Measurements from ENCODE around the gene WWC1.

Gene WWC1

DNA sequence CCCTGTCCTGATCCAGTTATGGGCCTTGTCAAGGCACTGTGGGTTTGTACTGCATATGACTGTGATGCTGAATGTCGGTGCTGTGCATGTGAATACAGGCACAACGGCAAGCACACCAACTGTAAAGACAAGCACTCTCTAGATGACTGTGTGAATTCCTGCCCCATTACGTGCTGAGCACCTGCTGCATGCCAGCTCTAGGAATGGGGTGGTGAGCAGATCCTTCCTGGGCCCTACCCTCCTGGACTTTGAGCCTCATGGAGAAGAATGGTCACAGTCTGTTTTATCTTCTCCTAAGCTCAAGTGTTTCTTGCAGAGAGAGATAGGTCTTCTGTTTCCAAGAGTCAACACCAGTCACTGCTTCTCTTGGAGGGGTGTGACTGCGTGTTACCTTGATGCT, 138.9 kb downstream of the WWC1 start:
- H4K8ac ChIP-seq (ENCODE audit: low read length) = no peak overlapping the region
- H3K18ac ChIP-seq (ENCODE audit: low read depth in 1 of 2, low read length in 2 of 2) = no peak overlapping the region
- H2BK12ac ChIP-seq (ENCODE audit: low read length in 2 of 2) = no peak overlapping the region
- H3K14ac ChIP-seq (ENCODE audit: low read length in 2 of 2) = no peak overlapping the region
- no peak overlapping the region for H3K27ac ChIP-seq (ENCODE audit: low read length, poor library complexity, severe bottlenecking)
- H2AK5ac ChIP-seq (ENCODE audit: low read length, severe bottlenecking) = no peak overlapping the region
- H3K4me2 ChIP-seq (ENCODE audit: low read length, poor library complexity, severe bottlenecking) = no peak overlapping the region
- no peaks in the 10 kb centered on the region for H3K9me3 ChIP-seq (ENCODE audit: control insufficient read depth, low read length)
- no peak overlapping the region for H2AFZ ChIP-seq (ENCODE audit: low read depth, low read length)
- no peak overlapping the region for H2BK120ac ChIP-seq (ENCODE audit: low read depth, low read length)
- H3K9ac ChIP-seq (ENCODE audit: low read length) = no peak overlapping the region
- no peak overlapping the region for H2BK5ac ChIP-seq (ENCODE audit: low read depth, low read length, poor library complexity, severe bottlenecking)
- DNase-seq = no peak
- H3K27me3 ChIP-seq (ENCODE audit: control insufficient read depth in 1 of 2, insufficient read depth in 1 of 2, low read length in 2 of 2) = no peaks in the 10 kb centered on the region
- 91% methylated on average over 4 of the region's 4 CpGs for WGBS
- H3K4me3 ChIP-seq (ENCODE audit: insufficient read depth in 1 of 2, low read depth in 1 of 2, low read length in 2 of 2) = no peak overlapping the region
- no peak overlapping the region for H3K23ac ChIP-seq (ENCODE audit: low read length in 2 of 2)
- H3K4ac ChIP-seq (ENCODE audit: low read depth in 1 of 2, low read length in 2 of 2) = no peak overlapping the region
- no peak overlapping the region for H2BK15ac ChIP-seq (ENCODE audit: low read depth, poor library complexity, severe bottlenecking)
- no peaks in the 10 kb centered on the region for H3K79me1 ChIP-seq (replicated peaks; ENCODE audit: low read length, poor library complexity, severe bottlenecking)
- no peaks in the 10 kb centered on the region for H3K4me1 ChIP-seq (ENCODE audit: control insufficient read depth, insufficient read depth, low read depth, low read length)
- H3K36me3 ChIP-seq (ENCODE audit: control insufficient read depth in 1 of 2, insufficient read depth in 2 of 2, low read depth in 1 of 2, low read length in 2 of 2) = peaks cover 14 to 46% of the 10 kb centered on the region in 2 experiments
- no peak overlapping the region for H4K91ac ChIP-seq (ENCODE audit: low read length)

DNA sequence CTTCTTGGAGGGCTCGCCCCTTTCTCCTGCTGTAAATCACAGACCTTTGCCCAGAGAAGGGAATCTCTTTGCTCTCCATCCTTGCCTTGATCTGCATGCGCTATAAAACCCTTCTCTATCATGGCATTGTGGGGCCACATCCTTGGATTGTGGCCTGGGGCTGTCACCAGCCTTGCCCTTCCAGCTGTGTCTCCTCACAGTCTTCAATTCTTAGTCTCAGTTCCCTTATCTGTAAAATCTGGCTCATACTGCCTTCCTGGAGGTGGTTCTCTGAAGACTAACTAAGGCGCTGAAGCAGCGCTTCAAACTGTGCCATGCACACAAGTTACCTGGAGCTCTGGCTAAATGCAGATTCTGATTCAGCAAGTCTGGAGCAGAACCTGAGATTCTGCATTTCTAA, 141.5 kb downstream of the WWC1 start:
- Histone ChIP-seq H3K9me3 (ENCODE audit: control insufficient read depth, low read length) (no peaks in the 10 kb centered on the region), H2BK120ac (ENCODE audit: low read depth, low read length) (no peak overlapping the region), H3K27me3 (ENCODE audit: control insufficient read depth in 1 of 2, insufficient read depth in 1 of 2, low read length in 2 of 2) (no peaks in the 10 kb centered on the region), H3K4me2 (ENCODE audit: low read length, poor library complexity, severe bottlenecking) (no peak overlapping the region), H2BK12ac (ENCODE audit: low read length in 2 of 2) (no peak overlapping the region), H2AK5ac (ENCODE audit: low read length, severe bottlenecking) (no peak overlapping the region), H3K27ac (ENCODE audit: low read length, poor library complexity, severe bottlenecking) (no peak overlapping the region), H3K14ac (ENCODE audit: low read length in 2 of 2) (no peak overlapping the region), H4K8ac (ENCODE audit: low read length) (no peak overlapping the region), H3K4me3 (ENCODE audit: insufficient read depth in 1 of 2, low read depth in 1 of 2, low read length in 2 of 2) (no peak overlapping the region), H3K23ac (ENCODE audit: low read length in 2 of 2) (no peak overlapping the region), H2BK5ac (ENCODE audit: low read depth, low read length, poor library complexity, severe bottlenecking) (no peak overlapping the region), H2BK15ac (ENCODE audit: low read depth, poor library complexity, severe bottlenecking) (no peak overlapping the region), H3K18ac (ENCODE audit: low read depth in 1 of 2, low read length in 2 of 2) (no peak overlapping the region), H3K4me1 (ENCODE audit: control insufficient read depth, insufficient read depth, low read depth, low read length) (no peaks in the 10 kb centered on the region), H3K79me1 (replicated peaks; ENCODE audit: low read length, poor library complexity, severe bottlenecking) (no peaks in the 10 kb centered on the region), H3K9ac (ENCODE audit: low read length) (no peak overlapping the region), H3K4ac (ENCODE audit: low read depth in 1 of 2, low read length in 2 of 2) (no peak overlapping the region), H4K91ac (ENCODE audit: low read length) (no peak overlapping the region), H3K36me3 (ENCODE audit: control insufficient read depth in 1 of 2, insufficient read depth in 2 of 2, low read depth in 1 of 2, low read length in 2 of 2) (peaks cover 14 to 43% of the 10 kb centered on the region in 2 experiments), H2AFZ (ENCODE audit: low read depth, low read length) (no peak overlapping the region)
- DNase-seq = no peak
- WGBS = 93% methylated on average over 4 of the region's 4 CpGs

DNA sequence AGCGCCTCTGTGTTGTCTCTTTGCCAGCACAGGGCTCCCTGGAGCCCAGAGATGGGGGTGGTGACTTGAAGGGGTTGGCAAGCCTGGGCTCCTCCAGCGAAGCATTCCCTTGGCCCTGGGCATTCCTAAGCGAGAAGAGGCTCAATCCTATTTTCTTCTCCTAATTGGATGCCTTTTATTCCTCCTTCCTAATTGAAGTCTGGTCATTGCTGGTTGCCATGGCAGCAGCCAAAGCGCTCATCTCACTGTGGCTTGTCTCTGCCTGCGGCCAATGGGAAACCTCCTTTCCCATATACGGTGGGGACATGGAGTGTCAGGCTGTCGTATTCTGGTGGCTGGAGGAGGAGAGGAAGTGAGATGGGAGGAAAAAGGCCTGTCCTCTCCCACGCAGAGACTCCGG, 142.6 kb downstream of the WWC1 start:
- Histone ChIP-seq H3K23ac (ENCODE audit: low read length in 2 of 2) (no peak overlapping the region), H2AFZ (ENCODE audit: low read depth, low read length) (no peak overlapping the region), H3K4me1 (ENCODE audit: control insufficient read depth, insufficient read depth, low read depth, low read length) (no peaks in the 10 kb centered on the region), H2BK15ac (ENCODE audit: low read depth, poor library complexity, severe bottlenecking) (no peak overlapping the region), H3K14ac (ENCODE audit: low read length in 2 of 2) (no peak overlapping the region), H3K79me1 (replicated peaks; ENCODE audit: low read length, poor library complexity, severe bottlenecking) (no peaks in the 10 kb centered on the region), H3K36me3 (ENCODE audit: control insufficient read depth in 1 of 2, insufficient read depth in 2 of 2, low read depth in 1 of 2, low read length in 2 of 2) (peaks cover 14 to 36% of the 10 kb centered on the region in 2 experiments), H3K4me2 (ENCODE audit: low read length, poor library complexity, severe bottlenecking) (no peak overlapping the region), H3K9me3 (ENCODE audit: control insufficient read depth, low read length) (no peaks in the 10 kb centered on the region), H4K91ac (ENCODE audit: low read length) (no peak overlapping the region), H2BK120ac (ENCODE audit: low read depth, low read length) (no peak overlapping the region), H3K18ac (ENCODE audit: low read depth in 1 of 2, low read length in 2 of 2) (no peak overlapping the region), H2BK12ac (ENCODE audit: low read length in 2 of 2) (no peak overlapping the region), H4K8ac (ENCODE audit: low read length) (no peak overlapping the region), H3K4ac (ENCODE audit: low read depth in 1 of 2, low read length in 2 of 2) (no peak overlapping the region), H3K27ac (ENCODE audit: low read length, poor library complexity, severe bottlenecking) (no peak overlapping the region), H3K4me3 (ENCODE audit: insufficient read depth in 1 of 2, low read depth in 1 of 2, low read length in 2 of 2) (no peak overlapping the region), H3K9ac (ENCODE audit: low read length) (no peak overlapping the region), H2AK5ac (ENCODE audit: low read length, severe bottlenecking) (no peak overlapping the region), H2BK5ac (ENCODE audit: low read depth, low read length, poor library complexity, severe bottlenecking) (no peak overlapping the region), H3K27me3 (ENCODE audit: control insufficient read depth in 1 of 2, insufficient read depth in 1 of 2, low read length in 2 of 2) (no peaks in the 10 kb centered on the region)
- DNase-seq = no peak
- 74% methylated on average over 8 of the region's 9 CpGs for WGBS

DNA sequence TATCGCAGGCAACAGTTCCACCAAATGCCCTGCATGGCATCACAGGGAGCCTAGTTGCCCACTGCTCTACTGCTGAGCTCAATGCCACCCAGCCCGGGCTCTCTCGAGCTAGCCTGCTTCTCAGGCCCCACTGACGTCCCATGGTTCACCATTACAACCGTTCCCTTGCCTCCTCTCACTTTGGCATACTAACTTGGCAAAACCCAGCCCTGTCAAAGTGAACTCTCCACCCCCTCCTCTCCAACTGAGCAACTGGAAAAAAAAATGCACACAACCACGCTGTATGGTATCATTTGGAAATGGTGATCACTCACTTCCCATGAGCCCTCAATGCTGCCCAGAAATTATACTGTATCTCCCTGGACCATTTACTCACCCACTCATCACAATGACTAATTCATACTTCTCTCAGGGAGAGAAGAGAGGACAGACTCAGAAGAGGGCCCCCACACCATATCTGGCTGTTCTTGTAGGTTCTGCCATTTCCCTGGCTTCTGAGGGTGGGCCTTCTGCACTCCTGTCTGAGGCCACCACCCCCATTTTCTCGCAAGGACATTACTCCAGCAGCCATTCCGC, 143.4 kb downstream of the WWC1 start:
- no peak overlapping the region for H4K8ac ChIP-seq (ENCODE audit: low read length)
- H3K79me1 ChIP-seq (replicated peaks; ENCODE audit: low read length, poor library complexity, severe bottlenecking) = no peaks in the 10 kb centered on the region
- no peak overlapping the region for H3K4me2 ChIP-seq (ENCODE audit: low read length, poor library complexity, severe bottlenecking)
- H3K18ac ChIP-seq (ENCODE audit: low read depth in 1 of 2, low read length in 2 of 2) = no peak overlapping the region
- H2AFZ ChIP-seq (ENCODE audit: low read depth, low read length) = no peak overlapping the region
- DNase-seq = no peak
- no peak overlapping the region for H2BK12ac ChIP-seq (ENCODE audit: low read length in 2 of 2)
- no peak overlapping the region for H2BK5ac ChIP-seq (ENCODE audit: low read depth, low read length, poor library complexity, severe bottlenecking)
- H3K4me1 ChIP-seq (ENCODE audit: control insufficient read depth, insufficient read depth, low read depth, low read length) = no peaks in the 10 kb centered on the region
- H3K27ac ChIP-seq (ENCODE audit: low read length, poor library complexity, severe bottlenecking) = no peak overlapping the region
- H3K9me3 ChIP-seq (ENCODE audit: control insufficient read depth, low read length) = no peaks in the 10 kb centered on the region
- no peak overlapping the region for H3K4ac ChIP-seq (ENCODE audit: low read depth in 1 of 2, low read length in 2 of 2)
- H3K27me3 ChIP-seq (ENCODE audit: control insufficient read depth in 1 of 2, insufficient read depth in 1 of 2, low read length in 2 of 2) = no peaks in the 10 kb centered on the region
- H3K23ac ChIP-seq (ENCODE audit: low read length in 2 of 2) = no peak overlapping the region
- H2AK5ac ChIP-seq (ENCODE audit: low read length, severe bottlenecking) = no peak overlapping the region
- H2BK15ac ChIP-seq (ENCODE audit: low read depth, poor library complexity, severe bottlenecking) = no peak overlapping the region
- H3K9ac ChIP-seq (ENCODE audit: low read length) = no peak overlapping the region
- H4K91ac ChIP-seq (ENCODE audit: low read length) = no peak overlapping the region
- no peak overlapping the region for H3K4me3 ChIP-seq (ENCODE audit: insufficient read depth in 1 of 2, low read depth in 1 of 2, low read length in 2 of 2)
- H2BK120ac ChIP-seq (ENCODE audit: low read depth, low read length) = no peak overlapping the region
- H3K36me3 ChIP-seq (ENCODE audit: control insufficient read depth in 1 of 2, insufficient read depth in 2 of 2, low read depth in 1 of 2, low read length in 2 of 2) = peaks cover 14 to 36% of the 10 kb centered on the region in 2 experiments
- H3K14ac ChIP-seq (ENCODE audit: low read length in 2 of 2) = no peak overlapping the region
- WGBS = 76% methylated on average over 8 of the region's 8 CpGs

All from mesenchymal stem cell (in vitro differentiated cells and primary cell).